ENCODE measurements around the gene IFFO2.

- TF ChIP-seq POLR2A (IDR thresholded peaks at IDR 0.05; ENCODE audit: low read length) (no peak), GATA1 (IDR thresholded peaks at IDR 0.05; ENCODE audit: low read depth, low read length) (no peak)
Measured at GRCh38 chr1:18951818-18952391, 4.6 kb downstream of the IFFO2 start.
